ENCODE results near the gene SRSF7. TPM values are rescaled to one million over a fixed set of nuclear protein-coding genes. Genes with fewer than 3 reads are reported as not detected.
"Not testable (repeated sequence)": the region's sequence is repeated elsewhere in the genome, so short reads cannot be mapped to it uniquely, and the experiment has no call there.

Gene SRSF7
- polyA plus RNA-seq, 1 donor from 2014 or later, result 284 TPM

GRCh38 chr2:38731684-38732221 is 19.4 kb downstream of the SRSF7 start:
- no peaks in the 10 kb centered on the region for H3K27me3 Mint-ChIP-seq
- no peak overlapping the region for H3K4me3 Mint-ChIP-seq
- H3K27ac Mint-ChIP-seq, result no peak overlapping the region
- no peaks in the 10 kb centered on the region for H3K9me3 Mint-ChIP-seq
- H3K4me1 Mint-ChIP-seq, result peaks cover 0 to 3% (median 0%) of the 10 kb centered on the region in 3 donors
- peaks cover 18% of the 10 kb centered on the region for H3K36me3 Mint-ChIP-seq

- Mint-ChIP-seq H3K4me3 (no peak overlapping the region), H3K27ac (no peak overlapping the region), H3K4me1 (peaks cover 0 to 3% (median 0%) of the 10 kb centered on the region in 3 donors), H3K36me3 (peaks cover 18% of the 10 kb centered on the region), H3K27me3 (no peaks in the 10 kb centered on the region), H3K9me3 (no peaks in the 10 kb centered on the region)
These were observed 20.1 kb downstream of the SRSF7 start for GRCh38 chr2:38731090-38731489.

- no peaks in the 10 kb centered on the region for H3K9me3 Mint-ChIP-seq
- no peak overlapping the region for H3K4me3 Mint-ChIP-seq
- H3K27me3 Mint-ChIP-seq, result no peaks in the 10 kb centered on the region
- peak overlapping the region in 2 of 3 donors; percentile 23 to 78 for H3K27ac Mint-ChIP-seq
- peaks cover 18% of the 10 kb centered on the region for H3K36me3 Mint-ChIP-seq
- H3K4me1 Mint-ChIP-seq, result peaks cover 2 to 6% (median 4%) of the 10 kb centered on the region in 3 donors
These were observed 22.5 kb downstream of the SRSF7 start for GRCh38 chr2:38728694-38729093.

- H3K4me3 Mint-ChIP-seq, result no peak overlapping the region
- H3K36me3 Mint-ChIP-seq, result peaks cover 17% of the 10 kb centered on the region
- H3K9me3 Mint-ChIP-seq, result no peaks in the 10 kb centered on the region
- H3K27ac Mint-ChIP-seq, result no peak overlapping the region
- H3K27me3 Mint-ChIP-seq, result no peaks in the 10 kb centered on the region
- peaks cover 4 to 11% (median 9%) of the 10 kb centered on the region in 3 donors for H3K4me1 Mint-ChIP-seq
These were observed 23.5 kb downstream of the SRSF7 start for GRCh38 chr2:38727661-38728060.

GRCh38 chr2:38723173-38723572 is 28.0 kb downstream of the SRSF7 start:
- Mint-ChIP-seq H3K27ac (no peak overlapping the region), H3K27me3 (peaks cover 2% of the 10 kb centered on the region), H3K4me1 (peaks cover 15 to 22% (median 16%) of the 10 kb centered on the region in 3 donors), H3K9me3 (peaks cover 0 to 3% (median 0%) of the 10 kb centered on the region in 3 donors), H3K4me3 (peak overlapping the region in 1 of 4 donors; percentile 21), H3K36me3 (peaks cover 17% of the 10 kb centered on the region)

GRCh38 chr2:38722271-38723061 is 28.7 kb downstream of the SRSF7 start:
- H3K36me3 Mint-ChIP-seq, result peaks cover 17% of the 10 kb centered on the region
- peaks cover 2% of the 10 kb centered on the region for H3K27me3 Mint-ChIP-seq
- H3K4me1 Mint-ChIP-seq, result peaks cover 15 to 22% (median 16%) of the 10 kb centered on the region in 3 donors
- H3K9me3 Mint-ChIP-seq, result peaks cover 0 to 3% (median 0%) of the 10 kb centered on the region in 3 donors
- H3K4me3 Mint-ChIP-seq, result peak overlapping the region in 2 of 4 donors; percentile 14 to 21
- H3K27ac Mint-ChIP-seq, result peak overlapping the region in 2 of 3 donors; percentile 40 to 65

GRCh38 chr2:38720613-38721241 is 30.4 kb downstream of the SRSF7 start:
- Mint-ChIP-seq H3K27me3 (peaks cover 2% of the 10 kb centered on the region), H3K4me1 (peaks cover 12 to 19% (median 14%) of the 10 kb centered on the region in 3 donors), H3K4me3 (no peak overlapping the region), H3K36me3 (peaks cover 16% of the 10 kb centered on the region), H3K9me3 (peaks cover 0 to 3% (median 0%) of the 10 kb centered on the region in 3 donors), H3K27ac (no peak overlapping the region)

- Mint-ChIP-seq H3K9me3 (peaks cover 0 to 3% (median 0%) of the 10 kb centered on the region in 3 donors), H3K36me3 (peaks cover 16% of the 10 kb centered on the region), H3K4me1 (peaks cover 12 to 18% (median 14%) of the 10 kb centered on the region in 3 donors), H3K4me3 (no peak overlapping the region), H3K27me3 (peaks cover 2% of the 10 kb centered on the region), H3K27ac (no peak overlapping the region)
These were observed 31.5 kb downstream of the SRSF7 start for GRCh38 chr2:38719706-38720105.

- Mint-ChIP-seq H3K27ac (no peak overlapping the region), H3K4me3 (no peak overlapping the region), H3K27me3 (peaks cover 2% of the 10 kb centered on the region), H3K36me3 (peaks cover 17% of the 10 kb centered on the region), H3K9me3 (peaks cover 0 to 3% (median 0%) of the 10 kb centered on the region in 3 donors), H3K4me1 (peaks cover 12 to 18% (median 14%) of the 10 kb centered on the region in 3 donors)
These were observed 32.6 kb downstream of the SRSF7 start for GRCh38 chr2:38718601-38719000.

- H3K4me1 Mint-ChIP-seq, result peaks cover 2 to 7% (median 3%) of the 10 kb centered on the region in 3 donors
- no peak overlapping the region for H3K4me3 Mint-ChIP-seq
- H3K27ac Mint-ChIP-seq, result no peak overlapping the region
- H3K36me3 Mint-ChIP-seq, result peaks cover 13% of the 10 kb centered on the region
- peaks cover 2 to 3% (median 3%) of the 10 kb centered on the region in 3 donors for H3K9me3 Mint-ChIP-seq
- no peaks in the 10 kb centered on the region for H3K27me3 Mint-ChIP-seq
These were observed 35.0 kb downstream of the SRSF7 start for GRCh38 chr2:38716185-38716584.

GRCh38 chr2:38714941-38715340 is 36.2 kb downstream of the SRSF7 start:
- not testable (repeated sequence) for H3K4me1 Mint-ChIP-seq, H3K9me3 Mint-ChIP-seq, H3K4me3 Mint-ChIP-seq, H3K36me3 Mint-ChIP-seq, H3K27me3 Mint-ChIP-seq, H3K27ac Mint-ChIP-seq

GRCh38 chr2:38713338-38713737 is 37.8 kb downstream of the SRSF7 start:
- Mint-ChIP-seq H3K27me3 (no peaks in the 10 kb centered on the region), H3K36me3 (peaks cover 4% of the 10 kb centered on the region), H3K27ac (peak overlapping the region in 2 of 3 donors; percentile 16 to 53), H3K4me1 (peaks cover 7 to 12% (median 9%) of the 10 kb centered on the region in 3 donors), H3K4me3 (no peak overlapping the region), H3K9me3 (peaks cover 0 to 3% (median 2%) of the 10 kb centered on the region in 3 donors)

- peaks cover 7 to 12% (median 9%) of the 10 kb centered on the region in 3 donors for H3K4me1 Mint-ChIP-seq
- H3K27ac Mint-ChIP-seq, result peak overlapping the region in 1 of 3 donors; percentile 53
- H3K4me3 Mint-ChIP-seq, result no peak overlapping the region
- peaks cover 4% of the 10 kb centered on the region for H3K36me3 Mint-ChIP-seq
- peaks cover 0 to 3% (median 2%) of the 10 kb centered on the region in 3 donors for H3K9me3 Mint-ChIP-seq
- no peaks in the 10 kb centered on the region for H3K27me3 Mint-ChIP-seq
These were observed 38.3 kb downstream of the SRSF7 start for GRCh38 chr2:38712871-38713270.

GRCh38 chr2:38712413-38712812 is 38.7 kb downstream of the SRSF7 start:
- Mint-ChIP-seq H3K4me1 (peaks cover 7 to 12% (median 9%) of the 10 kb centered on the region in 3 donors), H3K27me3 (no peaks in the 10 kb centered on the region), H3K9me3 (peaks cover 0 to 3% (median 2%) of the 10 kb centered on the region in 3 donors), H3K4me3 (no peak overlapping the region), H3K36me3 (peaks cover 4% of the 10 kb centered on the region), H3K27ac (no peak overlapping the region)

- no peak overlapping the region for H3K27ac Mint-ChIP-seq
- H3K36me3 Mint-ChIP-seq, result peaks cover 8% of the 10 kb centered on the region
- peaks cover 7 to 12% (median 9%) of the 10 kb centered on the region in 3 donors for H3K4me1 Mint-ChIP-seq
- H3K4me3 Mint-ChIP-seq, result no peak overlapping the region
- H3K9me3 Mint-ChIP-seq, result peaks cover 0 to 3% (median 2%) of the 10 kb centered on the region in 3 donors
- H3K27me3 Mint-ChIP-seq, result no peaks in the 10 kb centered on the region
These were observed 39.6 kb downstream of the SRSF7 start for GRCh38 chr2:38711558-38711957.
